Measurements from ENCODE around the gene DDT.
"Not testable (repeated sequence)": the region's sequence is repeated elsewhere in the genome, so short reads cannot be mapped to it uniquely, and the experiment has no call there.

DDT gene

GRCh38 chr22:23989583-23990244 is 15.5 kb upstream of the DDT start:
- DNase-seq (ENCODE audit: low spot score) = not testable (repeated sequence)

GRCh38 chr22:23986538-23987178 is 12.4 kb upstream of the DDT start:
- not testable (repeated sequence) for DNase-seq (ENCODE audit: low spot score)

GRCh38 chr22:23986089-23986488 is 11.8 kb upstream of the DDT start:
- DNase-seq (ENCODE audit: low spot score) = not testable (repeated sequence)

- peak; percentile 30 for DNase-seq (ENCODE audit: low spot score)
Observed at GRCh38 chr22:23984430-23984829, 10.2 kb upstream of the DDT start.

GRCh38 chr22:23980567-23980966 is 6.3 kb upstream of the DDT start:
- DNase-seq (ENCODE audit: low spot score) = not testable (repeated sequence)

- DNase-seq (ENCODE audit: low spot score) = not testable (repeated sequence)
Observed at GRCh38 chr22:23979557-23980240, 5.5 kb upstream of the DDT start, which contains the start of gene GSTT2. Gene GSTT2, plus strand, starts transcription at chr22:23980134.

GRCh38 chr22:23977304-23977703 is 3.1 kb upstream of the DDT start:
- not testable (repeated sequence) for DNase-seq (ENCODE audit: low spot score)

- DNase-seq (ENCODE audit: low spot score) = not testable (repeated sequence)
Observed at GRCh38 chr22:23974836-23975352, 653 bp upstream of the DDT start.

- DNase-seq (ENCODE audit: low spot score) = peak; percentile 0
Observed at GRCh38 chr22:23971927-23972326, 2.3 kb downstream of the DDT start.

- peak; percentile 1 for DNase-seq (ENCODE audit: low spot score)
Observed at GRCh38 chr22:23970816-23971486, 3.3 kb downstream of the DDT start.

GRCh38 chr22:23970201-23970641 is 4.0 kb downstream of the DDT start:
- no peak for DNase-seq (ENCODE audit: low spot score)

- DNase-seq (ENCODE audit: low spot score) = peak; percentile 3
Observed at GRCh38 chr22:23969071-23969470, 5.2 kb downstream of the DDT start.

GRCh38 chr22:23966568-23966967 is 7.7 kb downstream of the DDT start, which contains the start of gene DDTL:
Gene DDTL, plus strand, starts transcription at chr22:23966888. Its CDS starts 27 bp downstream, at chr22:23966915.
- not testable (repeated sequence) for DNase-seq (ENCODE audit: low spot score)

GRCh38 chr22:23966094-23966493 is 8.1 kb downstream of the DDT start:
- DNase-seq (ENCODE audit: low spot score) = not testable (repeated sequence)

- DNase-seq (ENCODE audit: low spot score) = not testable (repeated sequence)
Observed at GRCh38 chr22:23961084-23961771, 13.0 kb downstream of the DDT start, which contains the start of gene GSTT2B. Gene GSTT2B, minus strand, starts transcription at chr22:23961195. Its CDS starts 64 bp downstream, at chr22:23961131.

- DNase-seq (ENCODE audit: low spot score) = peak; percentile 57
Observed at GRCh38 chr22:23956301-23956900, 17.8 kb downstream of the DDT start.

GRCh38 chr22:23955886-23956285 is 18.4 kb downstream of the DDT start:
- not testable (repeated sequence) for DNase-seq (ENCODE audit: low spot score)

GRCh38 chr22:23954991-23955305 is 19.3 kb downstream of the DDT start:
- not testable (repeated sequence) for DNase-seq (ENCODE audit: low spot score)

- not testable (repeated sequence) for DNase-seq (ENCODE audit: low spot score)
Observed at GRCh38 chr22:23954193-23954990, 19.8 kb downstream of the DDT start.

GRCh38 chr22:23953485-23953884 is 20.8 kb downstream of the DDT start:
- DNase-seq (ENCODE audit: low spot score) = not testable (repeated sequence)
